GM20000 (cell line): ENCODE data around the gene TAF1.
"Not testable (repeated sequence)": the region's sequence is repeated elsewhere in the genome, so short reads cannot be mapped to it uniquely, and the experiment has no call there.

Source experiments
- DNase-seq: peaks from one replicate; pipeline ENCODE4 v3.0.0; 2012; ENCODE audit warnings: low spot score
- TF ChIP-seq, protein P1 (sequence below): IDR thresholded peaks from 2 replicates; pipeline ENCODE4 v1.5.1; 2012; ENCODE audit warnings: mild to moderate bottlenecking, control low read depth; ENCODE audit errors: extremely low read depth, missing control alignments

The TAF1 gene

GRCh38 chrX:71365875-71366673 lies at the start of gene TAF1:
TAF1 (plus strand) TSS chrX:71366357; CDS start chrX:71366375, 18 bp downstream.
- DNase-seq, result peak; percentile 85
- TF ChIP-seq, protein P1, sequence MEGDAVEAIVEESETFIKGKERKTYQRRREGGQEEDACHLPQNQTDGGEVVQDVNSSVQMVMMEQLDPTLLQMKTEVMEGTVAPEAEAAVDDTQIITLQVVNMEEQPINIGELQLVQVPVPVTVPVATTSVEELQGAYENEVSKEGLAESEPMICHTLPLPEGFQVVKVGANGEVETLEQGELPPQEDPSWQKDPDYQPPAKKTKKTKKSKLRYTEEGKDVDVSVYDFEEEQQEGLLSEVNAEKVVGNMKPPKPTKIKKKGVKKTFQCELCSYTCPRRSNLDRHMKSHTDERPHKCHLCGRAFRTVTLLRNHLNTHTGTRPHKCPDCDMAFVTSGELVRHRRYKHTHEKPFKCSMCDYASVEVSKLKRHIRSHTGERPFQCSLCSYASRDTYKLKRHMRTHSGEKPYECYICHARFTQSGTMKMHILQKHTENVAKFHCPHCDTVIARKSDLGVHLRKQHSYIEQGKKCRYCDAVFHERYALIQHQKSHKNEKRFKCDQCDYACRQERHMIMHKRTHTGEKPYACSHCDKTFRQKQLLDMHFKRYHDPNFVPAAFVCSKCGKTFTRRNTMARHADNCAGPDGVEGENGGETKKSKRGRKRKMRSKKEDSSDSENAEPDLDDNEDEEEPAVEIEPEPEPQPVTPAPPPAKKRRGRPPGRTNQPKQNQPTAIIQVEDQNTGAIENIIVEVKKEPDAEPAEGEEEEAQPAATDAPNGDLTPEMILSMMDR, result no peak

DNA sequence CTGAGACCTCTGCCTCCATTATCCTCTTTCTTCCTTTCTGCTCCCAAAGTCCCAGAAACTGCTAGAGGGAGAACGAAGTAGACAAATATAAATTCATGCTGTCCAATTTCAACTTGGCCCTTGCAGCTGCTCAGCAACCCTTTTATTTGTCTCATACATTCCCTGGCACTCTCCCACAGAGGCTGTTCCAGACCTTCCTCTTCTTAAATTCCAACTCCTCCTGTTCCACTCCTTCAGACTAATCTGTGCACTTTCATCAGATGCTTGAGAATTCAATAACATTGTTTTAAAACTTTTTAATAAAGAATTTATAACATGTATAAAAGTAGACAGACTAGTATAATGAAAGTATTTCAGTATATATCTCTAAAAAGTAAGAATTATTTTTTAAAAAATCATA lies 49.2 kb upstream of the TAF1 start:
- DNase-seq, result not testable (repeated sequence)

- no peak for DNase-seq
These were observed 46.0 kb upstream of the TAF1 start for GRCh38 chrX:71320126-71320525.

DNA sequence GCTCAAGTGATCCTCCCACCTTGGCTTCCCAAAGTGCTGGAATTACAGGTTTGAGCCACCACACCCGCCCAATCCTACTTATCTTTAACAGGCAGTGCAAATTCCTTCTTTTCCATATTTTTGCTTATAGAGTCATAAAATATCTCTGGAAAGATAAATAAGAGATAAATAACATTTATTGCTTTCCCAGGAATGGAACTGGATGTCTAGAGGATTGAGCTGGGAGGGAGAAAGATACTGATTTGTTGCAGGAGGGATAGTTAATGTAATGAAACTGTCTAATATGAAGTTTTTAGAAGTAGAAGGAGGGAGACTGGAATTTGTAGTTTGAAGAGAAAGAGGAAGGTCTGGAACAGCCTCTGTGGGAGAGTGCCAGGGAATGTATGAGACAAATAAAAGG lies 44.4 kb upstream of the TAF1 start:
- TF ChIP-seq, protein P1, result no peak
- DNase-seq, result no peak

More at GRCh38 chrX:71320126-71320525, 46.0 kb upstream of the TAF1 start:
- TF ChIP-seq, protein P1, result no peak

- not testable (repeated sequence) for DNase-seq
These were observed 41.7 kb upstream of the TAF1 start for GRCh38 chrX:71324452-71324851.

DNA sequence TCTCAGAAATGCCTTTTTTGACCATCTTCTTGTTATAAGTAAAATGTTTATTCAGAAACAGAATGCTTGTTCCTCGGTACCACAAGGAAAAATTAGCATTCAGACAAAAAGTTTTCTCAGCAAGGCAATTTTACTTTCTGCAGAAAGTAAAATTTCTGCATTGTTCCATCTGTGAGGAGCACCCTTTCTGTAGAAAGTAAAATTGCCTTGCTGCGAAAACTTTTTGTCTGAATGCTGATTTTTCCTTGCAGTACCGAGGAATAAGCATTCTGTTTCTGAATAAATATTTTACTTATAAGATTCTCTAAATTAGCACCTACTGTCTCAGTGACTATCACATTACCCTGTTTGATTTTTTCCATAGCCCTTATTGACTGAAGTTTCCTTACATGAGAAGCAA lies 39.8 kb upstream of the TAF1 start:
- TF ChIP-seq, protein P1, result no peak
- DNase-seq, result no peak

- not testable (repeated sequence) for DNase-seq
These were observed 16.9 kb upstream of the TAF1 start for GRCh38 chrX:71349151-71349665.

- not testable (repeated sequence) for DNase-seq
These were observed 16.3 kb upstream of the TAF1 start for GRCh38 chrX:71349867-71350266.

GRCh38 chrX:71352439-71352838 lies 13.7 kb upstream of the TAF1 start:
- not testable (repeated sequence) for DNase-seq

GRCh38 chrX:71364221-71364620 lies 1.9 kb upstream of the TAF1 start:
- TF ChIP-seq, protein P1, result no peak
- DNase-seq, result no peak
